Measurements from ENCODE around the gene SNED1. TPM values are rescaled to one million over a fixed set of nuclear protein-coding genes. Genes with fewer than 3 reads are reported as not detected.
"Not testable (repeated sequence)": the region's sequence is repeated elsewhere in the genome, so short reads cannot be mapped to it uniquely, and the experiment has no call there.

SNED1 gene
- polyA plus RNA-seq, 3 donors: 3.3 to 18.1 (median 17.8) TPM

DNA sequence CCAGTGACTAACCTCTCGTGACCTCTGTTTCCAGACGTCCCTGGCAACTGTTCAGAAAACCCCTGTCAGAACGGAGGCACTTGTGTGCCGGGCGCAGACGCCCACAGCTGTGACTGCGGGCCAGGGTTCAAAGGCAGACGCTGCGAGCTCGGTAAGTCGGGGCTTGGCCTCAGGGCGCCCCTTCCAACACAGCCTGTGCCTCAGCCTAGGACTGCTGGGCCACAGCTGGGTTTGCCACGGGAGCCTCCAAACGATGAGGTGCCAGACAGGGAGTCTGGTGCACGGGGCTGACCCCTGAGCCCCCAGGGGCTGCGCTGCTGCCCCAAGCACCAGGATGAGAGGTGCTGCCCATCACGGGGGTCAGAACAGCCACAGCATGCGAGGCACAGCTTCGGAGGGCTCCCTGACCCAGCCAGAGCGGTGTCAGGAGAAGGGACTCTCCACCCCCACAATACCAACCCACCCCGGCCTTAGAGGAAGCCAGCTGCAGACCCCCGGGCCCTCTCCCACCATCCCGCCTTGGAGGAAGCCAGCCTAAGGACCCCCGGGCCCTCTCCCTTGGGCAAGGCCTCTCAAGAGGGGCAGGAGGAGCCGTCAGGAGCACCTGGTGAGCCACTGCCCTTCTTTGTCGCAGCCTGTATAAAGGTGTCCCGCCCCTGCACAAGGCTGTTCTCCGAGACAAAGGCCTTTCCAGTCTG lies 83.4 kb downstream of the SNED1 start:
- H3K27ac ChIP-seq (ENCODE audit: low read depth, low read length): no peak overlapping the region
- 65 to 78% (median 74%) methylated on average over 28 of the region's 28 CpGs for WGBS, 3 donors

DNA sequence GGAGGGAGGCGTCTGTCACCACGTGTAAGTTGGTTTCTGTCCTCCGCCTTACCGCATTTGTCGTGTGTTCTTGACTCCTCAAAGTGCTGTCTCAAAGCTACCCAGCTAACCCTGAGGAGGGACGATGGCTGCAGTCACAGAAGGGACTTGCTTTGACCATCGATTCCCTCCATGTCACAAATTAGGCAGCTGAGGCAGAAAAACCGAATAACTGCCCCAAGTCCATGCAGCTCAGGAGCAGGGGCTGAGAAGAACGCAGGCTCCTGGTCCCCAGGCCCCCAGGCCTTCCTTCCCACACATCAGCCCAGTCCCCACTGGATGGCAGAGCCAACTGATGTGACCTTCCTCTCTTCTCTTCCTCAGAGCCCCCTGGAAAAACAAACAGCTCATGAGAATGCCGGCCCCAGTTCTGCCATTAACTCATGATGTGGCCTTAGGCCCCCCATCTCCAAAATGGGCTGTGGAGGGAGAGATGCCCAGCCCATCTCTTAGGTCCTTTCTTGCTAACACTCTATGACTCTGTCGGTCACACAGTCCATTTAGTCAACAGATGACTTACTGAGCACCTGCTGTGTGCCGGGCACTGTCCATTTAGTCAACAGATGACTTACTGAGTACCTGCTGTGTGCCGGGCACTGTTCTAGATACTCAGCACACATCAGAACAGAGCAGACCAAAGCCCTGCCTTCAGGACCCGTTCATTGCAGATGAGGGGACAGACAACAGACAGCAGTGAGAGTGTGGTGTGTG lies 84.1 kb downstream of the SNED1 start:
- no peak overlapping the region for H3K27ac ChIP-seq (ENCODE audit: low read depth, low read length)
- 82 to 85% (median 85%) methylated on average over 14 of the region's 14 CpGs for WGBS, 3 donors

DNA sequence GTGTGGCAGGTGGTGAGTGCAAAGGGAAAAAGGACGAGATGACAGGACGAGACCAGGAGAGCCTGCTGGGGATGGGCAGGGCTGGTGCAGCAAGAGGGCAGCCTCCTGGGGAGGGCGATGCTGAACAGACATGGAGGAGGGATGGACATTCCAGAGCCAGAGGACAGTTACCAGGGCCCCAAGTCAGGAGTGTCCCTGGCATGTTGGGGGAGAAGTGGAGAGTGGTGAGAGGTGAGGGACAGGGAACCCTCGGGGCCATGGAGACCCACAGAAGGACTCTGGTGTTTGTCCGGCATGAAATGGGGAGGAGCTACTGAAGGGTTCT lies 84.6 kb downstream of the SNED1 start:
- no peak overlapping the region for H3K27ac ChIP-seq (ENCODE audit: low read depth, low read length)
- 84 to 92% (median 85%) methylated on average over 3 to 5 of the region's 5 CpGs for WGBS, 3 donors

DNA sequence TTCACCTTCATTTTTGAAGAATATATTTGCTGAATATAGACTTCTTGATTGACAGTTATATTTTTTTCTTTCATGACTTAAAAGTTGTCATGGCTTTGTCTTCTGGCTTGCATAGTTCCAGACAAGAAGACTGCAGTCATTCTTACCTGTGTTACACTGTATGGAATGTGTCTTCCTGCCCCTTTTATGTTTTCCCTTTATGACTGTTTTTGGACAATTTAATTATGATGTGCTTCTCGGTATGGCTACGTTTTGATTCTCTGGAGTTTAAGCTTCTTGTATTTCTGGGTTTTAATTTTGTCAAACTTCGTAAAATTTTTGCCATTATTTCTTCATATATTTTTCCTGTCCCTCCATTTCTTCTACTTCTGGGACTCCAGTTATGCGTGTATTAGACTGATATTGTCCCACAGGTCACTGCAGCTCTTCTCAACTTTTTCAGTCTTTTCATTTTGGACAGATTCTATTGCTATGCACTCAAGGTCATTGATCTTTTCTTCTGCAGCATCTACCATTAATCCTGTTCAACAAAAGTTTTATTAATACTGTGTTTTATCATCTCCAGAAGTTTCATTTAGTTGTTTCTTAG lies 86.5 kb downstream of the SNED1 start:
- WGBS, 3 donors: 94 to 98% (median 95%) methylated on average over 4 of the region's 4 CpGs

DNA sequence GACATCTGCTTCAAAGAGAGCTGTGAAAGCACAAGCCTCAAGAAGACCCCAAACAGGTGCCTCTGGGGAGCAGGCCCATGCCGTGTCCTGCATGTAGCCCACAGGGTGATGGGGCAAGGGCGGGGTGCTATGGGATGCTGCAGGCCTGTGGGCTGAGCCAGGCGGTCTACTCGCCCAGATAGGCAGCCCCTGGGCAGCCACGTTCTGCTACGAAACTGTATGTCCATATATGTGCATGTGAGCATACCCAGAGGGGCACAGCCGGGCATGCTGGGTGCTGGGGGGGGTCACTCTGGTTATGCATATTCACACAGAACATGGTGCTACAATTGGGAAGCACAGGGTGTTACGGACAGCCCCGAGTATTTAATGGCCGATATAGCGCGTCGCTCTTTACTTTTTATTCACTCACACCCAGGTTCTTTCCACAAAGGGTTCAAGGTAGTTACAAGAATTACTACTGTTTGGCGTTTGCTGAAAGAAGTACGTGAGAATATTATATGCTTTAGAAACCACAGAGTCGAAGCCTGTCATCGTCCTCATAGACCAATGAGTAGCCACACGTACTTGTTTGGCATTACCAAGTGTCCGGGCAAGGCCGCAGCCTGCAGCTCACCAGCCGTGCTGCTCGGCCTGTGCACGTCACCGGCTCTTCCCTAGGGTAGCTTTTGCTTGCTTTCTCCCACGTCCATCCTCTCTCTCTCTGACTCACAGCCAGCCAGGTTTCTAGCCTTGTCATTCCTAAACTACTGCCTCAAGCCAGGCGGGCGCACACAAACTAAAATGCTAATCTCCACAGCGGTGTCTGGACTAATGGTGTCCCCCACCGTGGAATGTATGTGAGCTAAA lies 89.2 kb downstream of the SNED1 start:
- WGBS, 3 donors: 93 to 96% (median 94%) methylated on average over 29 of the region's 29 CpGs
- no peak overlapping the region for H3K27ac ChIP-seq (ENCODE audit: low read depth, low read length)

More for the DNA sequence above, 86.5 kb downstream of the SNED1 start:
- H3K27ac ChIP-seq (ENCODE audit: low read depth, low read length): no peak overlapping the region

DNA sequence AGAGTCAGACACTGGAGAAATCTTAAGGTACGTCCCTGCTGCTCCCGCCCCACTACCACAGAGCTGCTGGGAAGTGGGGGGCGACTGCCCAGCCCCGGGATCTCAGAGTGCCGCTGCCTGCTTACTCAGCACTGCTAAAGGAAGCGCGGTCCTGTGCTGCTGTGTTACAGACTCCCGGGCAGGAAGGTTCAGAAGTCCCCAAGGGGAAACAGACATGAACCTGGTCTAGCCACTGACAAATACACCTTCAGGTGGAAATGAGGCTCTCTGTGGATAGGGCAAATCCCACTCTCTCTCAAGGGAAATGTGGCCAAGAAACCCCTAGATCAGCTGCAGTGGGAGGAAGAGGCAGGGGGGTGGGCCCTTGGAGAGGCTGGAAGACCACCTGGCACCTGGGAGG lies 90.0 kb downstream of the SNED1 start:
- no peak overlapping the region for H3K27ac ChIP-seq (ENCODE audit: low read depth, low read length)
- WGBS, 3 donors: 63 to 84% (median 73%) methylated on average over 8 of the region's 8 CpGs

DNA sequence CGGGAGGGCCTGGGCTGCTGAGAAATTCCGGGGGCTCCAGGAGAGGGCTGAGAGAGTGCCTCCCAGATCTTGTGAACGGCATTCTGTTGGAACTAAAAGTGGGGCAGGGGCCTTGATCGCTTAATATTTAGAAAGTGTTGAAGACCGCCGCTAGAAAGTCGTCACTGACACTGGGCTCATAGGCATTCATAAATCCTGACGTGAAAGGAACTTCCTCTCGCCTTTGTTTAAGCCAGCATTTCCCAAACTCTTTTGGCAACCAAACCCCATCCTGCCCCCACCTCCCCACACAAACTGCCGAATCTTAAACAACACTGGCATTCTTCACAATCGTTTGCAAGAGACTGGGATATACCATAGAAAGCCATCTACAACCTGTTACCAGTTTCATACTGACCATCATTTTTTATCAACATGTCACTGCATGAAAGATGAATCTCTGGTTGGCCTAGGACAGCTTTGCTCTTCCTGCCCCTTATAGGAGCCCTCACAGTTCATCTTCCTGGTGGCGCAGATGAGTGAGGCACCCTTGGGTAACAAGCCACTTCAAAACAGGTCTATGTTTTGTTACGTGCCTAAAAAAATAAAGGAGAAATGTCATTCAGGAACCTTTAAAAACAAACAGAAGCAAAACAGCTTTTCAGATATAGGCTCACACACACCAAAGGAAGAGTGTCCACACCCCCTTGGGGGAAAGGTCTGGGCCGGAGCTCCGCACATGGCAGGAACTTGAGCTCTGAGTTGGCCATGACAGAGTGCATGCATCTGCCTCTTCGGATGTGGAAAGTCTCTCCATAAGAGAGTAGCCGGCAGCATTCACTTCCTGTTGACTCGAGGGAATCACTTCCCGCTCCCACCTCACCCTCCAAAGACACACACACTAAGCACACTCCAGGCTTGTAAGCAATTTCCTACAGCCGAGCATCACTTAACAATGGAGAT lies 90.6 kb downstream of the SNED1 start:
- H3K27ac ChIP-seq (ENCODE audit: low read depth, low read length): no peak overlapping the region

DNA sequence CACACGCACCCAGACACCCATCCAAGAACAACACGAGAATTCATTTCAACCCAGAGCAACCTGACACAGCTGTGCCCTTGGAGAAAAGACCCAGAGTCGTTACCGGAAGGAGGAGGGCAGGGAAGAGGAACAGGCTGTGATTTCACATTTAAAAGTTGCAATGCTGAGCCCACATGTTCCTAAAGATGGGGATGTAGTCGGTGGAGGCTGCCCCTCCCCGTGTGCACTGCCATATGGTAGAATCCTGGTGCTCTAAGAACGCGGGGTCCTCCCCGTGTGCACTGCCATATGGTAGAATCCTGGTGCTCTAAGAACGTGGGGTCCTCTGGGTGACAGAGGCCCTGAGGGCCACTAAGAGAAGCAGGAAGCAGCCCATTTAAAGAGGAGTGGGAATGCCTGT lies 92.8 kb downstream of the SNED1 start:
- no peak overlapping the region for H3K27ac ChIP-seq (ENCODE audit: low read depth, low read length)
- whole genome bisulfite sequencing, 3 donors: 69 to 74% (median 70%) methylated on average over 10 of the region's 10 CpGs

More for the DNA sequence above, 90.6 kb downstream of the SNED1 start:
- 59 to 85% (median 60%) methylated on average over 20 of the region's 20 CpGs for WGBS, 3 donors

DNA sequence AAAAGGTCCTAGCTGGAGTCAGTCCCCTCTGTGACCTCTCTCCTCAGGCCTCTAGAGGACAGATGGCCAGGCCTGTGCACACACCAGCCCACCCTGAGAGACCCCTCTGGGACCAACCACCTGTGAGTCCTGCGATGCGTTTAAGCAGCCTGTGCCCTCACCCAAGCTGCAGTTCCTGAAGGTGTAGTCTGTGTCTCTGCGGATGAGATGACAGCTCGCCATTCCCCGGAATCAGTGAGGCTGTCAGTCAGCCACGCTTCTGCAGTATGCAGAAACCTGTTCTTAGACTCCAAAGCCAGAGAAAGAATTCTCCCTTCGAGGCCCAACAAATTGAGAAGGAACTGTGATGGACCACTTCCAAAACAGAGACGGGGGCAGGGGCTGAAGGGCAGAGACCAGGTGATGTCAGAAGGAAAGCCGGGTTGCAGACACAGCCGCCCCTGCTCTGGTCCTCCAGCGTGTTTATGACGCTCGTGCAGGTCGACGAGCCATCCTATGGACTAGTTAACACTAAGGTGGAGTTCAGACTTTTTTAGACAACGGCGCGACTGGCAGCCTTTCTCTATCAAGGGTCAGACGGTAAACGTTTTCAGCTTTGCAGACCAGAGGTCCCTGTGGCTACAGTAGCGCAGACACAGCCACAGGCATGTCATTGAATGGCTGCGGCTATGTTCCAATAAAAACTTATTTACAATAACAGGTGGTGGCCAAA lies 93.5 kb downstream of the SNED1 start:
- 88 to 90% (median 89%) methylated on average over 22 of the region's 22 CpGs for WGBS, 3 donors
- H3K27ac ChIP-seq (ENCODE audit: low read depth, low read length): no peak overlapping the region

DNA sequence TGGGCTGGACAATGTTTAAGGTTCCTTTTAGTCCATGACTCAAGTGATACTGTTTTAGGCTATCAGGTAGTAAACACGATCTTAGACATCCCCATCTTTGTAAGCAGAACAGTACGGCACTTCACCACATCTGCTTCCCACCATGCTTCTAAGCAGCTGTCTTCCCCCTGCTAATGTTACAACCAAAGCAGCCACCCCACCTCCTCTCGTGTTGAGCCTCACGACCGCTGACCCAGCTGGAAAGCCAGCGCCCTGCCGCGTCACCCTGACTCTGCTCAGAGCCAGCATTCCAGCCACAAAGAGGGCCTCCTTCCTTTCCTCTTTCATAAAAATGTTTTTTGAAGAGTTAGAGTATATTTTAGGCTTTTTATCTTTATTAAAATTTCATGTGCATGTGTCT lies 94.3 kb downstream of the SNED1 start:
- no peak overlapping the region for H3K27ac ChIP-seq (ENCODE audit: low read depth, low read length)
- WGBS, 3 donors: 64 to 82% (median 67%) methylated on average over 8 of the region's 8 CpGs

DNA sequence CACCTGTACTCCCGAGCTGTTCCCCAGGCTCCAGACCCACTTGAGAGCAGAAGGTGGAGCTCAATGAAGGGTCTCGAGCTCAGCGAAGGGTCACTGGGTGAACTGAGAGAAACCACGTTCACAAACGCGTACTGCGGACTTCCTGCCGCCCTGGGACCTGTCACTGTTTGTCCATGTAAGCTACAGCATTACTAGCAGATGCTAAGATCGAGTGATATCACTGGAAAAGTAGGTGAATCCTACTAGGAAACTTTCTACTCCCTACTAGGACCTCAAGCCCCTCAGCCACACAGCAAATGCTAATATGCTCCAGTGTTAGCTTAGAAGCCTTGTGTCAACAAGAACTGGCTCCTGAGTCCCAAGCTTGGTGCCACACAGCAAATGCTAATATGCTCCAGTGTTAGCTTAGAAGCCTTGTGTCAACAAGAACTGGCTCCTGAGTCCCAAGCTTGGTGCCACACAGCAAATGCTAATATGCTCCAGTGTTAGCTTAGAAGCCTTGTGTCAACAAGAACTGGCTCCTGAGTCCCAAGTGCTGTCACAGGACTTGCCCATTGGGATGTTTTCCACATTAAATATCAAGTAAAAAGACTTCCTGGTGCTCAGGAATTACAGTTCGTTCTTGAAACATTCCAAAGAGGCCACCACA lies 94.8 kb downstream of the SNED1 start:
- not testable (repeated sequence) for H3K27ac ChIP-seq (ENCODE audit: low read depth, low read length)
- 68 to 77% (median 73%) methylated on average over 10 of the region's 10 CpGs for WGBS, 3 donors

DNA sequence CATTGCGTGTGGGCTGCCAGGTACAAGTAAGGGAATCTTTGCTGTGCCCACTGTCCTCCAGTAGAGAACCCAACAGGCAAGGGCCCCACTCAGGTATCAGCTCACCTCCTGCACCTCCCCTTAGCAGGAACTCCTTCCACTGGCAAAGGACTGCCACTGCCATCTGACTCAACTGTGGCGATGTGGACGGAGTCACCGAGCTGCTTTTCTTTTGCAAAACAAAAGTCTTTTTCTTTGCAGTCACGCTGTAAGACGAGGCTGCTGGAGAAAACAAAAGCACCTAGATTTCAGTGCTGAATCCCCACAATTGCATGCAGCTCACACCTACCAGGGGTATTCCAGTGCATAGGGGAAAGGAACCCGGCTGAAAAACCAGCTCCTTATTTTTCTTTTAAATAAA lies 95.8 kb downstream of the SNED1 start:
- no peak overlapping the region for H3K27ac ChIP-seq (ENCODE audit: low read depth, low read length)

DNA sequence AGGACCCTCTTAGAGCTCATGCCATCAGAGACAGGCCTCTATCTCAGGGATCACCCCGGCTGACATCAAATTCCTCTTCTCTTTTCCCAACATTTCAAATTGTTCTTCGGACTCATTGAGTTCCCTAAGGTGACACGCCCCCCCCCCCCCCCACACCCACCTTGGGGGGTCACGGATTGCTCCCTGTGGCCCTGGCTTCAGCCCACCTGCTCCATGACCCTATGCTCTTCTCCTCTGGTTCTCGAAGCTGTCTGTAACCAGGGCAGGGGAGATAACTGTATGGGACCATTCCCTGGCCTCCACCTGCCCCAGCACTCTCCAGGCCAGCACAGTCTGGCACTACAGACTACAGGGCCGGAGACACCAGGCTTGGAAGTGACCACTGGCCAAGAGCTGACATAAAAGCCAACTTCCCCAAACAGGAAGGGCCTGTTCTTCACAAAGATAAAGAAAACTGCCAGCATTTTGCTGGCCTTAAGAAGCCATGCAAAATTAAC lies 96.6 kb downstream of the SNED1 start:
- H3K27ac ChIP-seq (ENCODE audit: low read depth, low read length): no peak overlapping the region
- WGBS, 3 donors: 75 to 84% (median 83%) methylated on average over 5 to 6 of the region's 6 CpGs

More for the DNA sequence above, 95.8 kb downstream of the SNED1 start:
- 95 to 97% (median 95%) methylated on average over 7 of the region's 7 CpGs for WGBS, 3 donors

DNA sequence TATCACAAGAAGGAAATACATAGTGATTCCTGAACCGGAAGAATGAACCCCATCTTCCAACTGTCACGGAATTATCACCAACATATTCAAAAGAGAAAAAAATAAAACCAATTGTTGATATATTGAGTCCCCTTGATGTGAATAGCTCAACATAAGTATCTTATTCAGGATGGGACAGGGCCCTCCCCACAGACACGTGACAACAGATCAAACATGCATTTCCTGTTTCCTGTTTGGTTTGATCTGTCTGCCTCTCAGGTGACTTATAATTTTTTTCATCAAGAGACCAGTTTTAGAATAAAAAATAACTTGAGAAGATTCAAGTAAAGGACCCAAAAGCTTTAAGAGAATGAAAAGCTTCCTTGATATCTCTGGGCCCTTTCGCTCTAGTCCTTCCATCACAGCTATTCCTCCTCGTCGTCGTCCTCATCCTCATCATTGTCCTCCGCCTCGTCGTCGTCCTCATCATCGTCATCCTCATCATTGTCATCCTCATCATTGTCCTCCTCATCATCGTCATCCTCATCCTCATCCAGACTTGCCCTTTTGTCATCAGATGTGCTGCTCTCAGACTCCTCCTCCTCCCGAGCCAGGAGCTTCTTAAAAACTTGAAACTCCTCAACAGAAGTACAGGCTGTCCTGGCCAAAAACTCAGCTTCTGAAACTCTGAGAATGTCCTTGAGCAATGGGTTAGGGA lies 97.3 kb downstream of the SNED1 start:
- 83 to 85% (median 84%) methylated on average over 14 of the region's 14 CpGs for WGBS, 3 donors
- no peak overlapping the region for H3K27ac ChIP-seq (ENCODE audit: low read depth, low read length)

DNA sequence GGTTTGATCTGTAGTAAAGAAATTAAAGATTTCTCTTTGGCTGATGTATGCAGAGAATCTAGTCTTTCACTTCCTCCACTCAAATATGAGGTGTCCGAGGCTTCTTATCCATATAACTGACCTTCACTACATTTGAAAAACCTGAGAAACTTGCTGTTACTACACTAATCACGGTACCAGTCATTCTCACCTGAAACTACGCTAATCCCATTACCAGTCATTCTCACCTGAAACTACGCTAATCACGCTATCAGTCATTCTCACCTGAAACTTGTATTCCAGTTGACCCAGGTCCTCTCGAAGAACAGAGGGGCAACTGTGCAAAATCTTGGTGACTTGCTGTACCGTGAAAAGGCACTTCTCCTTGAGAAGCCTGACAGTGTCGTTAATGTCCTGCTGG lies 98.6 kb downstream of the SNED1 start:
- 86 to 92% (median 90%) methylated on average over 8 of the region's 8 CpGs for WGBS, 3 donors
- H3K27ac ChIP-seq (ENCODE audit: low read depth, low read length): no peak overlapping the region

DNA sequence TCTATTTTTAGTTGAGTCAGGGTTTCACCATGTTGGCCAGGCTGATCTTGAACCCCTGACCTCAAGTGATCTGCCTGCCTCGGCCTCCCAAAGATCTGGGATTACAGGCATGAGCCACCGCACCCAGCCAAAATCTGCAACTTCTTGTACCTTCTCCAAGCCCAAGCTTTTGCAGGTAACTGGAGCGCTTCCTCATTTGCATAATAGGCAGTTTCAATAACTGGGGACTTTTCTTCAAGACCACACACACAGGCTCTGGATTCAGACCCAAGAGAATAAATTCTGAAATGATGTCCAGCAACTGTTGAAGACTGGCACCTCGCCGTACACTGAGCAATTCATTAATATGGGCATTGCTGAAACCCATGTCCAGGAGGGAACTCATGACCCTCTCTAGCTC lies 100.8 kb downstream of the SNED1 start:
- no peak overlapping the region for H3K27ac ChIP-seq (ENCODE audit: low read depth, low read length)
- WGBS, 3 donors: 91 to 95% (median 91%) methylated on average over 5 of the region's 5 CpGs

All from adipose tissue (tissue), 3 donors.